Right kidney (tissue), 1 donor: ENCODE data around the gene C17orf100.

Source experiments
- DNase-seq: peaks from one replicate; pipeline ENCODE4 v3.0.0-alpha.2; 2016

C17orf100 gene

GRCh38 chr17:6668727-6669425 is 17.3 kb downstream of the C17orf100 start:
- DNase-seq: no peak

GRCh38 chr17:6669479-6670212 is 18.1 kb downstream of the C17orf100 start:
- DNase-seq: no peak

- no peak for DNase-seq
These were observed 19.0 kb downstream of the C17orf100 start for GRCh38 chr17:6670571-6670970.

GRCh38 chr17:6670999-6671398 is 19.4 kb downstream of the C17orf100 start:
- DNase-seq: no peak

- DNase-seq: no peak
These were observed 19.9 kb downstream of the C17orf100 start for GRCh38 chr17:6671431-6671830.

GRCh38 chr17:6674586-6674985 is 23.0 kb downstream of the C17orf100 start:
- no peak for DNase-seq

GRCh38 chr17:6675201-6675825 is 23.8 kb downstream of the C17orf100 start:
- DNase-seq: no peak

GRCh38 chr17:6676802-6677157 is 25.2 kb downstream of the C17orf100 start:
- no peak for DNase-seq

- DNase-seq: no peak
These were observed 25.7 kb downstream of the C17orf100 start for GRCh38 chr17:6677158-6677831.

GRCh38 chr17:6677946-6678345 is 26.4 kb downstream of the C17orf100 start:
- no peak for DNase-seq

- DNase-seq: no peak
These were observed 27.7 kb downstream of the C17orf100 start for GRCh38 chr17:6679241-6679640.

GRCh38 chr17:6681176-6681575 is 29.6 kb downstream of the C17orf100 start:
- DNase-seq: no peak

- no peak for DNase-seq
These were observed 30.1 kb downstream of the C17orf100 start for GRCh38 chr17:6681671-6682070.

GRCh38 chr17:6682339-6682738 is 30.8 kb downstream of the C17orf100 start:
- DNase-seq: no peak

- no peak for DNase-seq
These were observed 31.6 kb downstream of the C17orf100 start for GRCh38 chr17:6683081-6683684.

GRCh38 chr17:6683730-6684459 is 32.3 kb downstream of the C17orf100 start:
- DNase-seq: no peak

- no peak for DNase-seq
These were observed 32.9 kb downstream of the C17orf100 start for GRCh38 chr17:6684460-6684783.

- DNase-seq: no peak
These were observed 33.6 kb downstream of the C17orf100 start for GRCh38 chr17:6684881-6685767.

- no peak for DNase-seq
These were observed 34.5 kb downstream of the C17orf100 start for GRCh38 chr17:6686026-6686425.

- no peak for DNase-seq
These were observed 37.4 kb downstream of the C17orf100 start for GRCh38 chr17:6688944-6689343.

GRCh38 chr17:6690641-6691040 is 39.1 kb downstream of the C17orf100 start:
- DNase-seq: no peak
